NCI-H510A (cell line): Measurements from ENCODE around the gene GBF1.
A peak's percentile ranks its signal among the peaks of the same experiment; 100 is the strongest.
"Not testable (repeated sequence)": the region's sequence is repeated elsewhere in the genome, so short reads cannot be mapped to it uniquely, and the experiment has no call there.

Source experiments
- DNase-seq: peaks from one replicate; lab custom pipeline; 2025; lab: John Stamatoyannopoulos, UW

GBF1 gene

DNA sequence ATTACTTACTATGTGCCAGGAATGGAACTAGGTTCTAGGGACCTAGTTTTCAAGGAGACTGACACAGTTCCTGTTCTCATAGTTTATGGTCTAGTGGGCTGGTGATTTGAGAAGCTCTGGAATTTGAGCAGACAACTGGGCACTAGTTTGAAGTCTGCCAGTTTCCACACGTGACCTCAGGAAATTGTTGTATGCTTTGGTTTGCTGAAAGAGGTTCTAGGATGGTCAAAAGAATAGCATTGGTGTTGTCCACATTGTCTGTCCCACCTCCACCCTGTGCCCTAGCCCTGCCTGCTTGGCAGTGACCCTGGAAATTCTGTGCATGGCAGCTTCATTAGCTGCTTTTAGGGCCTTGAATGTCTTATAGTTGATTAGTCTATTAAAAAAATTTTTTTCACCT is 28.7 kb downstream of the GBF1 start:
- DNase-seq: no peak

- DNase-seq: no peak
Measured at GRCh38 chr10:102275343-102275742, 30.0 kb downstream of the GBF1 start.

DNA sequence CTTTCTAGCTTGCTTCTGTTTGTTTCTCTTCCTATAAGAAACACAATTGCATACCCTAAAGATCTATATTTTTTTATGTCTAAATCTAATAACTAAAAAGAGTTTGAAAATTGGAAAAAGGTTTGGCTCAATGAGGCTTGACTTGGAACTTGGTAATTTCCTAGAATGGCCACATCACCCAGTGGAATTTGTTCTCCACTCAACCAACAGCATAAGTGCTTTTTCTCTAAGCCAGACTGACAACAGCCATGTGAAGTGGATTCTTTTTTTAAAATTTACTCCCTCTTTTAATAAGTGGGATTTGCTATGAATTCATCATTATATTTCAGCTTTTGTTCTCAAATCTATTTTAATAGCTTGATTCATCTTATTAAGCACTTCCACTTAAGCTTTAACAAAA is 33.8 kb downstream of the GBF1 start:
- no peak for DNase-seq

- peak; percentile 63 for DNase-seq
Measured at GRCh38 chr10:102280397-102281101, 35.2 kb downstream of the GBF1 start.

DNA sequence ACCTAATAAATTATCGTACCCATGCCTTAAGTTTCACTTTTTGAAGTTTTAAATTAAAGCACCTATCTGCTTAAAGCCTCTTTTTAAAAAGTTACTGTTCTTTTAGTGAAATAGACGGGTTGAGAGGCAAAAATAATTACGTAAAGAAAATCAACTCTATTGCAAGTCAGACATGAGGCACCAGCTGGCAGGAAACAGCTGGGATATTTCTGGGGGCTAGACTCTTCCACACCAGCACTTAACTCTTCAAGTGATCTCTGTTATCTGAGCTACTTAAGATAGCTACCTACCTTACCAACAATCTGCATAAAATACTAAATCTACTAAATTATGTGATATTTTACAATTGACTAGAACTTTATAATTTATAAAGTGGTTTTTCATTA is 35.8 kb downstream of the GBF1 start:
- no peak for DNase-seq

DNA sequence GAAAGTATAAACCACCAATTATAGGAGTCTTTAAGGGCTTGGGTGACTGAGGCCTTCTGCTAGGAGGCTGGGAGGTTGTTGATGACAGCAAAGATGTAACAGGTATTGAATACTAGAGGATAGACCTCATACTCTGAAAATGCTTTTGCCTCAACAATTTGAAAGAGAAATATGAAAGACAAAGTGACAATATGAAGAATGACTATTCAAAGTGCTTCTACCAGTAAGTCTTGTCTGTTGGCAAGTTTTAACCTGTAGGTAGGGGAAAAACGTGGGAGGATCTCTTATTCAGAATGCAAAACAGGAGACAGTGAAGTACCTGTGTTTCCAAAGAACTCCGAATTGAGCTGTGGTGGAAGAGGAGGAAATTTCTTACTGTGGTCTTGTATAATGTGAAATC is 38.2 kb downstream of the GBF1 start:
- no peak for DNase-seq

GRCh38 chr10:102283890-102284289 is 38.6 kb downstream of the GBF1 start:
- no peak for DNase-seq

DNA sequence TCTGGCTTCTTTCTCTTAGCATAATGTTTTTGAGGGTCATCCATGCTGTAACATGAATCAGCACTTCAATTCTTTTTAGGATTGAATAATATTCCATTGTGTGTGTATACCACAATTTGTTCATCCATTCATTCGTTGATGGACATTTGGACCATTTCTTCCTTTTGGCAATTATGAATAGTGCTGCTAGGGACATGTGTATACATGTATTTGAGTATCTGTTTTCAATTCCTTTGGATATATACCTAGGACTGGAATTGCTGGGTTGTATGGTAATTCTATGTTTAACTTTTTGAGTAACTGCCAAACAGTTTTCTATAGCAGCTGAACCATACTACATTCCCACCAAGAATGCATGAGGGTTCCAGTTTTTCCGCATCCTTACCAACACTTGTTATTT is 39.2 kb downstream of the GBF1 start:
- DNase-seq: no peak

DNA sequence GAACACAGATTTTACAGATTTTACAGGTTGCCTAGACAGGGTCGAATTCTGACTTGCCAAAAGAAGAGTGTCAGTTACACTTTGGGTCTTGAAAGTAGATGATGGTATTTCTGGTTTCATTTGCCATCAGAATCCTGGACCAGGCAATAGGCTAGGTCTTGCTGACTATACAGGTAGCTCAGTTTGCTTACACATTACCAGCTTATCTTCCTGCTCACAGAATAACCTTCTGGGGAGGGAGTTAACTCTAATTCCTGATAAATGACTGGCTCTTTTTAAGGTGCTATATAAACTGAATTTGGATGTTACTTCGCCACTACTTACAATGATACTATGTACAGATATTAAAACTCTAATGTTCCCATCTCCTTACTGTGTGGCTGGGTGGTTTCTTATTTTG is 39.8 kb downstream of the GBF1 start:
- DNase-seq: no peak

DNA sequence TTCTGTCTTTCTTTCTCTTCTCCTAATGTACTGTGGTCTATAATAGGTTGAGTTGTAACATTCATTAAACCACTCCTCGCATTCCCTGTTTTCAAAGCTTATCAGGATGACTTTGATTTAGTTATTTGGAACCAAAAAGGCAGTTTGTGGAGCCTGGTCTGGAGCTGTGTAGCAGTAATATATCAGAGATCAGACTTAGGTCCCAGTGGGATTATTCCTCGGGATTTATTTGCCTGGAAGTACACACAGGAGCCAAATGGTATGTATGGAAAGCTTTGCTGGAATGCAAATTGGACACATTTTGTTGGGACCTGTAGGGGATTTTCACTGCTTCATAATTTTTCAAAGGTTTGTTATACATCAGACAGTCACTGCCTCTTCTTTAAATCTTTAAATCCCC is 40.9 kb downstream of the GBF1 start:
- DNase-seq: no peak

- DNase-seq: no peak
Measured at GRCh38 chr10:102287538-102287937, 42.2 kb downstream of the GBF1 start.

DNA sequence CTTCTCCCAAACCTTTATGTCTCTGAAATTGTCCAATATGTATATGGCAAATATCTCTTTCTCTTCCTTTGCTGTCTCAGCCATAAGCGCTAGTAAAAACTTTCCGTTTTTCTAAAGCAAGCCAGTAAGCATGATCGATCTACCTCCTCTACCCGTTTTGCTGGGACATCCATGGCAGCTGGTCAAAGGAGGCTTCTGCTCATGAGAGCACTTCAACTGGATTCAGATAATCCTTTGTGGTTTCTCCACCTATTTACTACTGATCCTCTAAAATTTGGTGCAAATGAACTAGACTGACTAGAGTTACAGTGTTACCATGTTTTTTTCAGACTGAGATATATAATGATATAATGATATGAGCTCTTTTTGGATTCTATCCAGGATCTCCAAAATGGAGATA is 42.7 kb downstream of the GBF1 start:
- no peak for DNase-seq

DNA sequence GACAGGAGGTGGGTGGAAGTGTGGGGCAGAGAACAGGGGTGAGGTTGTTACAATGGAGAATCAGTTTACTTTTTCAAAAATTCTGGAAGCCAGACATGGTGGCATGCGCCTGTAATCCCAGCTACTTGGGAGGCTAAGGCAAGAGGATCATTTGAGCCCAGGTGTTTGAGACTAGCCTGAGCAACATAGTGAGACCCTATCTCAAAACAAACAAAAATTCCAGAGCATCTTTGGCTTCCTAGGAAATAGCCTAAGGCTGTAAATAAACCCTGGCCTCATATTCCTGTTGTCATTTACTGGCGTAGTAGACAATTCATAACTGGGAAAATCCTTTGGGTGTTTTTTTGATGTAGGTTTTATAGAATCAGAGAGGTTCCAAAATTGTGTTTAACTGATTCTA is 44.0 kb downstream of the GBF1 start:
- no peak for DNase-seq

- no peak for DNase-seq
Measured at GRCh38 chr10:102289840-102290239, 44.5 kb downstream of the GBF1 start.

GRCh38 chr10:102291221-102291905 is 46.0 kb downstream of the GBF1 start:
- no peak for DNase-seq

GRCh38 chr10:102297101-102297500 is 51.8 kb downstream of the GBF1 start:
- no peak for DNase-seq

DNA sequence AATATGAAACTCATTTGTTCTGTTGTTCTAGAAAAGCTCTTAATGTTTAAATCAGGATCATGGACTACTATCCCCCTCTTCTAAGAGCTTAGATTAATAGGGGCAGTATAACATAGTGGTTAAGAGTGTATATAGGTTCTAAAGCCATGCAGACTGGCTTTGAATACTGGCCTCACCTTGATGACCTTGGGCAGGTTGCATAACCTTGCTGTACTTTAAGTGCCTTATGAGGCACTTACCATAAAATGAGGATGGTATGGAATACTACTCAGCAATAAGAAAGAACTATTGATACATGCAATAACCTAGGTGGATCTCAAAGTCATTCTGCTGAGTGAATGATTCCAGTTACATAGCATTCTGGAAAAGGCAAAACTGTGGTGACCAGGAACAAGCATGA is 53.6 kb downstream of the GBF1 start:
- no peak for DNase-seq

GRCh38 chr10:102299873-102300272 is 54.5 kb downstream of the GBF1 start:
- DNase-seq: no peak

DNA sequence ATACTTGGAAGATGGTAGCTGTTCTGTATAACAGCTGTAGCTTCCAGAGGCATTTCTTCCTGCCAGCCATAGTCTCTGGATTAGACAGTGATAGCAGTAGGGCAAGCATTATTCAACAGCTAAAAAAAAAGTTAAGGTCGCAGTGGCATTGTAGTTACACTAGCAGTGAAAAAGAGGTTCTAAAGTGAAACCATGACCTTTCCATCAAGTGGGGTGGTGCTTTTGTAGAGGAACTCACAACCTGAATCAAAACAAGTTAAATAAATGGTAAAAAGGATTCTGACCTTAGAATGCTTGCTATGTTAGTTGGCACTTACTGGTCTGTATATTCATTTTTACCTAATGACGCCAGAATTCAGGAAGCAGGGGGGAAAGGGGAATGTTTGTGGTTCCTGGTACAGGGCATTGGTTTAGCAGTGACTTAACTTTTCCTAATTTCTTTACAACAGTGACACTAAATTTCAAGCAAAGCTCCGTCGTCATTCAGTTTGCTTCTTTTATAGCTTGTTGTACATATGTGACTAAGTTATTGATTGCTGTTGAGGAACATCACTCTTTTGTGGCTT is 55.0 kb downstream of the GBF1 start:
- DNase-seq: no peak

DNA sequence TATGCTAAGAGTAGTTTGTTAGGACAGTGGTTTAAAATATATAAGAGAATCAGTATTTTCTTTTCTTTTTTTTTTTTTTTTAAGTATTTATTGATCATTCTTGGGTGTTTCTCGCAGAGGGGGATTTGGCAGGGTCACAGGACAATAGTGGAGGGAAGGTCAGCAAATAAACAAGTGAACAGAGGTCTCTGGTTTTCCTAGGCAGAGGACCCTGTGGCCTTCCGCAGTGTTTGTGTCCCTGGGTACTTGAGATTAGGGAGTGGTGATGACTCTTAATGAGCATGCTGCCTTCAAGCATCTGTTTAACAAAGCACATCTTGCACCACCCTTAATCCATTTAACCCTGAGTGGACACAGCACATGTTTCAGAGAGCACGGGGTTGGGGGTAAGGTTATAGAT is 55.6 kb downstream of the GBF1 start:
- DNase-seq: not testable (repeated sequence)

DNA sequence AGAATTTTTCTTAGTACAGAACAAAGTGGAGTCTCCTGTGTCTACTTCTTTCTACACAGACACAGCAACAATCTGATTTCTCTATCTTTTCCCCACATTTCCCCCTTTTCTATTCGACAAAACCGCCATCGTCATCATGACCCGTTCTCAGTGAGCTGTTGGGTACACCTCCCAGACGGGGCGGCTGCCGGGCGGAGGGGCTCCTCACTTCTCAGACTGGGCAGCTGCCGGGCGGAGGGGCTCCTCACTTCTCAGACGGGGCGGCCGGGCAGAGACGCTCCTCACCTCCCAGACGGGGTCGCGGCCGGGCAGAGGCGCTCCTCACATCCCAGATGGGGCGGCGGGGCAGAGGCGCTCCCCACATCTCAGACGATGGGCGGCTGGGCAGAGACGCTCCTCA is 56.0 kb downstream of the GBF1 start:
- DNase-seq: not testable (repeated sequence)

GRCh38 chr10:102302611-102303010 is 57.3 kb downstream of the GBF1 start:
- DNase-seq: no peak

- no peak for DNase-seq
Measured at GRCh38 chr10:102306006-102306405, 60.7 kb downstream of the GBF1 start.

DNA sequence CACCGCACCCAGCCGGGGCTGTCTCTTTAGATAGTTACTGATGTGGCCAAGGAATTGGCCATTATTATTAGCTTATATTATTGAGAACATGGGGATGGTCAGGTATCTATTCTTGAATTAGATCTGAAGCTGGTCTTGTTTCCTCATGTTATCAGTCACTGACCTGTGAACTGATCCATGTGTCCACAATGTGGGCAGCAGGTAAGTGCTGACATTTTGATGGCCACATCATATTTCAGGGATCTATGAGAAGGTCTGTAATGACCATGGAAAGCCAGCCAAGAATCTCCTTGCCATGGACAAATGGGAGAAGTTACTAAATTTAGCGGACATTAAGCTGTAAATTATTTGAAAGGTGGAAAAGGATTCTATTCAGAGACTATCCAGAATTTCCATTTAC is 61.4 kb downstream of the GBF1 start:
- DNase-seq: no peak
